ENCODE data around the gene WDR70.
"Not testable (repeated sequence)": the region's sequence is repeated elsewhere in the genome, so short reads cannot be mapped to it uniquely, and the experiment has no call there.

WDR70 gene

DNA sequence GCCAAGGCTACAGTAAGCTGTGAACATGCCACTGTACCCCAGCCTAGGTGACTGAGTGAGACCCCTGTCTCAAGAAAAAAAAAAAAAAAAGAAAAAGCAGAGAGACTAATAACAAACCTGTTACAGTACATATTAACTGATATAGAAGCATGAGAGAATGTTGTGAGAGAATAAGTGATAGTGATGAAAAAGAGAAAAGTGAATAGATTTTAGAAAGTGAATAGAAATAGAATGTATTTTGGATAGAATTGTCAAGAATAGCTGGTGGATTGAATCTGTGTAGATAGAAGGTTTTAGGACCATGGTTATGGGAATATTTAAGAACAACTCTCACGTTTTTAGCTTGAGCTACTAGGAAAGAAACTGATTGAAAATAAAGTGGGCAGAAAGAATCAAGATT lies 135.8 kb downstream of the WDR70 start:
- TF ChIP-seq, protein P1, sequence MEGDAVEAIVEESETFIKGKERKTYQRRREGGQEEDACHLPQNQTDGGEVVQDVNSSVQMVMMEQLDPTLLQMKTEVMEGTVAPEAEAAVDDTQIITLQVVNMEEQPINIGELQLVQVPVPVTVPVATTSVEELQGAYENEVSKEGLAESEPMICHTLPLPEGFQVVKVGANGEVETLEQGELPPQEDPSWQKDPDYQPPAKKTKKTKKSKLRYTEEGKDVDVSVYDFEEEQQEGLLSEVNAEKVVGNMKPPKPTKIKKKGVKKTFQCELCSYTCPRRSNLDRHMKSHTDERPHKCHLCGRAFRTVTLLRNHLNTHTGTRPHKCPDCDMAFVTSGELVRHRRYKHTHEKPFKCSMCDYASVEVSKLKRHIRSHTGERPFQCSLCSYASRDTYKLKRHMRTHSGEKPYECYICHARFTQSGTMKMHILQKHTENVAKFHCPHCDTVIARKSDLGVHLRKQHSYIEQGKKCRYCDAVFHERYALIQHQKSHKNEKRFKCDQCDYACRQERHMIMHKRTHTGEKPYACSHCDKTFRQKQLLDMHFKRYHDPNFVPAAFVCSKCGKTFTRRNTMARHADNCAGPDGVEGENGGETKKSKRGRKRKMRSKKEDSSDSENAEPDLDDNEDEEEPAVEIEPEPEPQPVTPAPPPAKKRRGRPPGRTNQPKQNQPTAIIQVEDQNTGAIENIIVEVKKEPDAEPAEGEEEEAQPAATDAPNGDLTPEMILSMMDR (IDR thresholded peaks at IDR 0.05; ENCODE audit: low read depth, low read length), result no peak
- H3K4me3 ChIP-seq (ENCODE audit: low read depth, low read length), result no peak overlapping the region

DNA sequence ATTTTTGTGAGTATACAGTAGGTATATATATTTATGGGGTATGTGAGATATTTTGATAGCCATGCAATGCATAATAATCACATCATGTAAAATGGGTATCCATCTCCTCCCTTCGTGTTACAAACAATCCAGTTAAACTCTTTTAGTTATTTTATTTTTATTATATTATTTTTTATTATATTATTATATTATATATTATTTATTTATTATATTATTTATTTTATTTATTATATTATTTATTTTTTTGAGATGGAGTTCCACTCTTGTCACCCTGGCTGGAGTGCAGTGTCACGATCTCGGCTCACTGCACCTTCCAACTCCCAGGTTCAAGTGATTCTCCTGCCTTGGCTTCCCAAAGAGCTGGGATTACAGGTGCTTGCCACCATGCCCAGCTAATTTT lies 138.6 kb downstream of the WDR70 start:
- H3K4me3 ChIP-seq (ENCODE audit: low read depth, low read length), result no peak overlapping the region
- TF ChIP-seq, protein P1 (IDR thresholded peaks at IDR 0.05; ENCODE audit: low read depth, low read length), result no peak

DNA sequence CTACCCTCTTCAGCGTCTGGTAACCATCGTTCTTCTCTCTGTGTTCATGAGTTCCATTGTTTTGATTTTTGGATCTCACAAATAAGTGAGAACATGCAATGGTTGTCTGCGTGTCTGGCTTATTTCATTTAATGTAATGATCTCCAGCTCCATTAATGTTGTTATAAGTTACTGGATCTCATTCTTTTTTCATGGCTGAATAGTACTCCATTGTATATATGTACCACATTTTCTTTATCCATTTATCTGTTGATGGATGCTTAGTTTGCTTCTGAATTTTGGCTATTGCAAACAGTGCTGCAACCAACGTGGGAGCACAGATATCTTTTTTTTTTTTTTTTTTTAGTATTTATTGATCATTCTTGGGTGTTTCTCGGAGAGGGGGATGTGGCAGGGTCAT lies 139.2 kb downstream of the WDR70 start:
- H3K4me3 ChIP-seq (ENCODE audit: low read depth, low read length), result not testable (repeated sequence)

GRCh38 chr5:37519304-37519703 lies 140.2 kb downstream of the WDR70 start:
- no peak overlapping the region for H3K4me3 ChIP-seq (ENCODE audit: low read depth, low read length)
- TF ChIP-seq, protein P1 (IDR thresholded peaks at IDR 0.05; ENCODE audit: low read depth, low read length), result no peak

DNA sequence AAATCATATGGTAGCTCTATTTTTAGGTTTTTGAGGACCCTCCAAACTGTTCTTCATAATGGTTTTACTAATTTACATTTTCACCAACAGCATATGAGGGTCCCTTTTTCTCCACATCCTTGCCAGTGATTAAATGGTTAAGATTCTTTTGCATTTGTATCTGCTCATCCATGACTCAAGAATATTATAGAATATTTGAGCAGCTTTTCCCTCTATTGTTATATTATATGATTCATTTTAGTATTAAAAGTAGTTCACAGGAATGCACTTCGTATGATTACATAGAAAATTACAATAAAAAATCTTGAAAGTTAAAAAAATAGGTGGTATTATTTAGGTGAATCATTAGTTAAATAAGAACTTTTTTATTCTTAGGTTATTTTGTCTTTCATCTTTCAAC lies 140.7 kb downstream of the WDR70 start:
- no peak overlapping the region for H3K4me3 ChIP-seq (ENCODE audit: low read depth, low read length)
- TF ChIP-seq, protein P1 (IDR thresholded peaks at IDR 0.05; ENCODE audit: low read depth, low read length), result no peak

DNA sequence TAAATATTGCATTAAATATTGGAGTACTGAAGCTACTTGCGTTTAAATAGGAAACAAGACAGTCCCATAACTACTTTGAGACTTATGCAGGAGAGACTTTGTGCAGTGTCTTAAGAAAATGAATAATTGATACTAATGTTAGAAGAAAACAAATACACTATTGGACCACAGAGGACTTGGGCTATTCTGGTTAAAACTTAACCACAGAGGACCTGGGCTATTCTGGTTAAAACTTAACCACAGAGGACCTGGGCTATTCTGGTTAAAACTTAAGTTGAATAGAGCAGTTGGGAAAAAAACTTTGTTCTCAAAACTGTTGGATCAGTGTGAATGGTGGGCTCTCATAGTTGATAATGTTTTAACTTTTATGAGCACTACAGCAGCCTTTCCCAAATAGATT lies 141.7 kb downstream of the WDR70 start:
- no peak overlapping the region for H3K4me3 ChIP-seq (ENCODE audit: low read depth, low read length)
- TF ChIP-seq, protein P1 (IDR thresholded peaks at IDR 0.05; ENCODE audit: low read depth, low read length), result no peak

- TF ChIP-seq, protein P1 (IDR thresholded peaks at IDR 0.05; ENCODE audit: low read depth, low read length), result no peak
- no peak overlapping the region for H3K4me3 ChIP-seq (ENCODE audit: low read depth, low read length)
These were observed 154.0 kb downstream of the WDR70 start for GRCh38 chr5:37532976-37533740.

DNA sequence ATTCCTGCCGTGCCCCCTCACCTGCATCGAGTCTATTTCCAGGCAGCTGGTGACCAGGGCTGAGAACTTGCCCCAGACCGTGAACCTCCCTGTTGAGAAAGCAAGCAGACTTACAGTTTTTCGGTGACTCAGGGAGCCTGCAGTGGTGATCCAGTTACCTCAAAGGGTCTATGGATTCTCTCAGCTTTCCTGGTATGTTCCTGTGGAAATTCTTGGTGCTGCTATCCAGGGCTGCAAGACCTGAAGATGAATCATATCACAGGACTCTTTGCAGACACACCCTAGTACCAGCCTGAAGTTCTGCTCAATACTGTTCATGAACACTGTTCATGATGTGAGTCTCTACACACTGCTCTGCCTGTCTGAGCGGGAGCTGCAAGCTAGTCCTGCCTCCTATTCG lies 154.7 kb downstream of the WDR70 start:
- TF ChIP-seq, protein P1 (IDR thresholded peaks at IDR 0.05; ENCODE audit: low read depth, low read length), result no peak
- H3K4me3 ChIP-seq (ENCODE audit: low read depth, low read length), result no peak overlapping the region
